Cardiac fibroblast (primary cell): ENCODE results near the gene UBQLNL.

ENCODE experiments used
- DNase-seq, 2 donors: peaks; one replicate each; pipeline versions ENCODE4 v3.0.0 to v3.0.0-alpha.2; 2010; ENCODE audit warnings: low read depth in 2 of 2
- H3K4me3 ChIP-seq, 2 donors: replicated peaks in 1 of 2; 1 replicate in 1 of 2; 2 replicates in 1 of 2; pipeline ENCODE4 v1.5.1; 2011; ENCODE audit warnings: low read depth in 2 of 2, low read length in 2 of 2, mild to moderate bottlenecking in 2 of 2, moderate library complexity in 1 of 2
- TF ChIP-seq, protein P1 (sequence below): IDR thresholded peaks from one replicate; pipeline ENCODE4 v1.5.1; 2011; ENCODE audit warnings: low read depth, mild to moderate bottlenecking, low read length, inconsistent platforms

The UBQLNL gene

DNA sequence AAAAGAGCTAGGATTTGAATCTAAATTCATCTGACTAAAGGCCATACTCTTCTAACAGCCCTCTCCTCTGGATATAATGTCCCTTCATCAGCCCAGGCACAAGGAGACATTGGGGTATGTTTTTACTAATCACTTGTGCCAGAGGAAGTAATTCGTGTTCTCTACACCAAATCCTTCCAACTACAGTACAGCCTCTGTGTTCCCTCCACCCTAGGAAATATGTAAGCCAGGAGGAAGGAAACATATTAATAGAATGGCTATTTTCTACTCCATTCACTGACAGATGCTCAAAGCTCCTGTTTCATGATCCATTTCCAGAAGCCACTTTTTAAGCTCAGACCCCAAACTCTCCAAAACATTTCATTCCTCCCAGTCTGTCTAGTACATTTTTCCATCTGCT, 12.0 kb upstream of the UBQLNL start:
- no peak overlapping the region for H3K4me3 ChIP-seq
- DNase-seq = no peak
- TF ChIP-seq, protein P1, sequence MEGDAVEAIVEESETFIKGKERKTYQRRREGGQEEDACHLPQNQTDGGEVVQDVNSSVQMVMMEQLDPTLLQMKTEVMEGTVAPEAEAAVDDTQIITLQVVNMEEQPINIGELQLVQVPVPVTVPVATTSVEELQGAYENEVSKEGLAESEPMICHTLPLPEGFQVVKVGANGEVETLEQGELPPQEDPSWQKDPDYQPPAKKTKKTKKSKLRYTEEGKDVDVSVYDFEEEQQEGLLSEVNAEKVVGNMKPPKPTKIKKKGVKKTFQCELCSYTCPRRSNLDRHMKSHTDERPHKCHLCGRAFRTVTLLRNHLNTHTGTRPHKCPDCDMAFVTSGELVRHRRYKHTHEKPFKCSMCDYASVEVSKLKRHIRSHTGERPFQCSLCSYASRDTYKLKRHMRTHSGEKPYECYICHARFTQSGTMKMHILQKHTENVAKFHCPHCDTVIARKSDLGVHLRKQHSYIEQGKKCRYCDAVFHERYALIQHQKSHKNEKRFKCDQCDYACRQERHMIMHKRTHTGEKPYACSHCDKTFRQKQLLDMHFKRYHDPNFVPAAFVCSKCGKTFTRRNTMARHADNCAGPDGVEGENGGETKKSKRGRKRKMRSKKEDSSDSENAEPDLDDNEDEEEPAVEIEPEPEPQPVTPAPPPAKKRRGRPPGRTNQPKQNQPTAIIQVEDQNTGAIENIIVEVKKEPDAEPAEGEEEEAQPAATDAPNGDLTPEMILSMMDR = no peak

DNA sequence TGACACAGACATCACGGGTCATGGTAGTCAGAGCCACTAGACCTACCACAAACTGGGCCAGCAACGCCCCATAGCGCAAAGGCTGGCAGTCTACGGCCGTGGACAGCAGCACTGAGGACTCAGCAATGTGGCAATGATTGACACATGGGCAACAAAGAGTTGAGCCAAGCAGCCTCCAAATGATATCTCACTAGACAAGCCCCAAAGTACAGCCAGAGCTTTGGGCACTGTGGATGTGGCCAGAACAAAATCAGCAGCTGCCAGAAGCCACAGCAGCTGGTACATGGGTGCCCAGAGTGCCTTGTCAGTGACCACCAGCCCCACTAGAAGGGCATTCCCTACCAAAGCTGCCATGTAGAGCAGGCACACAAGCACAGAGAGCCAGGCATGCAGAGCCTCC, 11.2 kb upstream of the UBQLNL start:
- DNase-seq = no peak
- TF ChIP-seq, protein P1 = no peak
- H3K4me3 ChIP-seq = no peak overlapping the region

DNA sequence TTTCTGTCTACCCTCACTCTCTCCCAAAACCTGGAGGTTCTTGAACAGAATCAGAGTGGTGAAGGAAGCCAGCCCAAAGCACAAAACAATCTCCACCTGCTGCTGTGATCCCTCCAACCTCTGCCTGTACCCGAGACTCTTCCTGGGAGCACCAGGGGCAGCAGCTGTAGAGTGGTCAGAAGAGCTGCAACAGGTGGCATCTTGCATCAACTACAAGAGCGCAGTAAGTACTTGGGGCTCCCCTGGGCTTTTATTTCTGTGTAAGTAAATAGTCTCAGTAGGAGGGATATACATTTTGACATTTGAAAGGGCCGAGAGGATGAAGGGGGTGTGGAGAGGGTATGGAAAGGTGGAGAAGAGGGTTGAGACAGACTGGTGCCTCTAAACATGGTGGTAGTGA, 8.3 kb upstream of the UBQLNL start:
- TF ChIP-seq, protein P1 = no peak
- H3K4me3 ChIP-seq = no peak overlapping the region
- DNase-seq = no peak

DNA sequence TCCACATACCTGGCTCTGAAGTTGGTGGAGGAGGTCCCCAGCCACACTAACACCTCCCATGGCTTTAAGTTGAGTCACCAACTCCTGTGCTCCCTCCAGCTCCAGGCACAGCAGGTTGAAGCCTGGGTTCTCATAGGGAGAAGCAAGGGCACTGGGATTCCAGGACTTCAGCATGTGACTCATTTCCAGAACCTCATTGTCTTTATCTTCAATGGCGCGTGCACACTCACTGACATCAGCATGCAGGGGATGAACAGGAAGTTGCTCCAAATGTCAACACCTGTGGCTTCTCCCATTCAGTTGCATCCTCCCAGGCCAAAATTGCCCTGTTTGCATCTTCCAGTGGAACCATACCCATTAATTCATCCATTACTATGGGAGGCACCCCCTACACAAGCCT, 5.8 kb upstream of the UBQLNL start:
- H3K4me3 ChIP-seq = no peak overlapping the region
- DNase-seq = peak in 1 of 2 donors; percentile 53
- TF ChIP-seq, protein P1 = no peak

DNA sequence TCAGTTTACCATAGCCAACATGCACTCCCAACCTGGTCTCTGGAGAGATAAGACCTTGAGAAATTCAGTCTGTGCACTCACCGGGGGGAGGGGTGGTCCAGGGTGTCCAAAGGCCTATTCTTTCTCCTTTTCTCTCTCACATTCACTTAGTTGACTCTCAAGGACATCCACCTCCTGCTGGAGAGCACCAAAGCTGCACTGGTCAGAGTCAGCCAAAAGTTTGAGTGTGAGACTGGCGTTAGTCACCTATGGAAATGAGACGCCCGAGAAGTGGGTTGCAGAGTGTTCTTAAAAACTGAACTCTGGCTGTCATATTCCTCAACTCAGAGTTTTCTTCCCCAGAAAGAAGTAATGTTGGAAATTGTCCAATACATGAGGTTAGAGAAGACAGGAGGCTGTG, 5.0 kb upstream of the UBQLNL start:
- TF ChIP-seq, protein P1 = peak; percentile 14

DNA sequence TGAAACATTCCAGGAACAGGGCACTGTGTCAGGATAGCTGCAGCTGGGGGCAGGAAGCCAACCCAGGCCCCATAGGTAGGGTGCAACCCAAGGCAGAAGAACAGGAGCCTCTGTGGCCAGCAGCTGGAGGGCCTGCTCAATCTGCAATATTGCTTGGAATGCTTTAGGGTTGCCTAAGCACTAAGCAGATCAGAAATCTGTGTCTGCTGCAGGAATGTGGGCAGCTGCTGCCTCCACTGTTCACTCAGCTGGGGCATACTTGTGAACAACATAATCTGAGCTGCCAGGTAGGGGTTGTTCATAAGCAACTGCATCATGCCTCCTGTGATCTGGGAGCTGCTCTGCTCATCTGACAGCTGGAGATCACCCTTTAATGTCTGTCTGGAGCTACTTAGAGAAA, 1.7 kb downstream of the UBQLNL start:
- TF ChIP-seq, protein P1 = no peak
- no peak overlapping the region for H3K4me3 ChIP-seq
- DNase-seq = no peak

More for the DNA sequence above, 5.0 kb upstream of the UBQLNL start:
- no peak overlapping the region for H3K4me3 ChIP-seq
- DNase-seq = peak in 1 of 2 donors; percentile 53

DNA sequence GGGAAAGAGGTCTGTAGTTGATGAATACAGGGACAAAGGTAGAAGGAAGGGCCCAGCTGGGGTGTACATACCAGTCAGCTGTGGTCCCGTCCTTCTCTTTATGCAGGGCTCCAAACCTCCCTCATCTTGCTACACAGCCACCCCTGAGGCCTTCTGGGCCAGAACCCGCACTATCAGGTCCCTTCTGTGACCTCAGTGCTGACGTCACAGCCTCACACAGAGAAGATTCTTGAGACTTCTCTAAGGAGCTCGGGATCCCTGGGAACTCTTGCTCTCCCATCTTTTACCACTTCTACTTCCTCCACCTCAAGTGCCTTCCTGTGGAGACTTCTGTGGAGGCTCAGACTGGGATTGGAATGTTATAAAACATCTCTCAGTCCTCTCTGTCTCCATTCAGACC, 6.7 kb downstream of the UBQLNL start, which contains the start of gene UBQLN3:
TSS of gene UBQLN3 (minus strand) at position 155 of the 400 bp plus-strand sequence. CDS start 399 bp downstream, outside the sequence.
- H3K4me3 ChIP-seq = no peak within 1 kb of the TSS
- DNase-seq = no peak
- TF ChIP-seq, protein P1 = no peak
